Measurements from ENCODE around the gene FAM83G.

FAM83G gene

DNA sequence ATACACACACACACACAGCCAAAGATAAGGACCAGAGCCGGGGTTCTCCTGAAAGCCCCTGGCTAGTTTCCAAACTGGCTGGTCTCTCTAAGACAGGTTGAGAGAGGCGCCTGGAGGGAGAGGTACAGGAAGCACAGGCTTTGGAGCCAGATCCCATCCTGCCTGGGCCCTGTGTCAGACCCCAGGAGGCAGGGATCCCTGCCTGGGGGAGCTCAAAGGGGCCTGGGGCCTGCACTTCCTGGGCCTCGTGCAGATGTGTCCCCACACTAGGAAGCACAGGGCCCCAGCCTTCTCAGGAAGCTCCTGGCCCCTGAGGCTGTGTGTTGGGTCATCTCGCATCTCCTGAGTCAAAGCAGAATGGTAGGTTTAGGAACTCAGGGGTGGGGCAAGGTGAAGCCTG lies 36.6 kb downstream of the FAM83G start:
- DNase-seq (ENCODE audit: low read depth): no peak
- TF ChIP-seq CTCF (IDR thresholded peaks at IDR 0.05; ENCODE audit: control insufficient read depth, extremely low read depth, insufficient read depth): no peak
- no peak overlapping the region for H3K4me3 ChIP-seq (ENCODE audit: low read depth, low read length)

- DNase-seq (ENCODE audit: low read depth): no peak
- no peak for TF ChIP-seq CTCF (IDR thresholded peaks at IDR 0.05; ENCODE audit: control insufficient read depth, extremely low read depth, insufficient read depth)
- H3K4me3 ChIP-seq (ENCODE audit: low read depth, low read length): no peak overlapping the region
These were observed 37.5 kb downstream of the FAM83G start for GRCh38 chr17:18966831-18967624.

DNA sequence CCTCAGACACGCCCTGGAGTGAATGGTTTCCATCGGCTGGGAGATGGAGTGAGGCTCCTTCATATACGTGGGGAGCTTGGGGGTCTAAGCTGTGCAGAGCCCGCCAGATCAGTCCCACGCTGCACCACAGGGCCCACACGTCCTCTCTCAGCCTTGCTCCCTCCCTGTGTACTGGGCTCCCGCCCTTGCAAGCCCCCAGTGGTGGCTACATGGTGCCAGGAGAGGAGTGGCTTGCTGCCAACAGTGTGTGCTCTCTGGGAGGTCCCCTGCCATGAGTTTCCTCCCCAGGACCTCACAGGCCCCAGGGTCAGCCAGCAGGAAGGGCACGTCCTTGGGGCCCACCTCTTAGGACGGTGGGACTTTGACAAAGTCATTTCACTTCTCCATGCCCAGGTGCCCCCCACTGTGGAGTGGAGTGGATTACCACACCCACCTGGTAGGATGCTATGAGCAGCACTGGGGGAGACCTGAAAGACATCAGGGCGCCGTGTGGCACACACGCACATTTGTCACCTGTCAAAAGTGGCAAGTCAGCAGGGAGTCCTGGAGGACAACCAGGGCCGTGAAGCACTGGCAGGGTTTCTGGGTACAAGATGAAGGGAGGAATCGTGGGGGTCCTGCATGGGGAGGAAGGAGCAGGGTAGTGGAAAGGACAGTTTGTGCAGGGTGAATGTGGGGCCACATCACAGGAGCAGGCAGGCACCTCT lies 38.9 kb downstream of the FAM83G start:
- DNase-seq (ENCODE audit: low read depth): no peak
- TF ChIP-seq CTCF (IDR thresholded peaks at IDR 0.05; ENCODE audit: control insufficient read depth, extremely low read depth, insufficient read depth): no peak
- no peak overlapping the region for H3K4me3 ChIP-seq (ENCODE audit: low read depth, low read length)

GRCh38 chr17:18964550-18964949 lies 40.0 kb downstream of the FAM83G start:
- TF ChIP-seq CTCF (IDR thresholded peaks at IDR 0.05; ENCODE audit: control insufficient read depth, extremely low read depth, insufficient read depth): no peak
- no peak overlapping the region for H3K4me3 ChIP-seq (ENCODE audit: low read depth, low read length)
- no peak for DNase-seq (ENCODE audit: low read depth)

GRCh38 chr17:18964018-18964351 lies 40.6 kb downstream of the FAM83G start:
- DNase-seq (ENCODE audit: low read depth): no peak
- TF ChIP-seq CTCF (IDR thresholded peaks at IDR 0.05; ENCODE audit: control insufficient read depth, extremely low read depth, insufficient read depth): no peak
- H3K4me3 ChIP-seq (ENCODE audit: low read depth, low read length): no peak overlapping the region

GRCh38 chr17:18963126-18964017 lies 41.2 kb downstream of the FAM83G start:
- no peak overlapping the region for H3K4me3 ChIP-seq (ENCODE audit: low read depth, low read length)
- no peak for TF ChIP-seq CTCF (IDR thresholded peaks at IDR 0.05; ENCODE audit: control insufficient read depth, extremely low read depth, insufficient read depth)
- DNase-seq (ENCODE audit: low read depth): no peak

Data from LNCaP clone FGC (cell line).